Stimulated activated naive CD8-positive, alpha-beta T cell treated with anti-CD3 and anti-CD28 coated beads, Interleukin-15, amount 100 ng/mL, for 72 hours (primary cell): Measurements from ENCODE around the gene KLHL36.
A peak's percentile ranks its signal among the peaks of the same experiment; 100 is the strongest.

Experiments used
- ATAC-seq: fragments of 150-1000 bp; cut with Tn5 transposase; 2 replicates; pipeline ENCODE4 v1.10.0; 2021; ENCODE audit warnings: mild to moderate bottlenecking, moderate library complexity
- DNase-seq, 2 donors: peaks; one replicate each; pipeline ENCODE4 v3.0.0; 2021 to 2022
- H3K27ac Mint-ChIP-seq, 2 donors: one replicate each; pipeline ENCODE4 v1.8.0; 2022; ENCODE audit warnings: mild to moderate bottlenecking in 2 of 2, mixed read lengths in 2 of 2, moderate library complexity in 2 of 2
- H3K27me3 Mint-ChIP-seq: one replicate; pipeline ENCODE4 v1.8.0; 2022; ENCODE audit warnings: mixed read lengths
- H3K4me1 Mint-ChIP-seq: one replicate; pipeline ENCODE4 v1.8.0; 2022; ENCODE audit warnings: mild to moderate bottlenecking, mixed read lengths
- H3K4me3 Mint-ChIP-seq, 2 donors: one replicate each; pipeline ENCODE4 v1.8.0; 2022; ENCODE audit warnings: mild to moderate bottlenecking in 2 of 2, mixed read lengths in 2 of 2, moderate library complexity in 1 of 2
- H3K9me3 Mint-ChIP-seq, 2 donors: one replicate each; pipeline ENCODE4 v1.8.0; 2022; ENCODE audit warnings: mixed read lengths in 2 of 2

The KLHL36 gene

GRCh38 chr16:84647828-84648594, at the start of gene KLHL36:
KLHL36 (plus strand) TSS chr16:84648511; CDS start chr16:84650868, 2,357 bp downstream.
- Mint-ChIP-seq H3K4me1 (peaks cover 46% of the 10 kb centered on the region), H3K4me3 (peak within 1 kb of the TSS; percentile 88 to 95)

GRCh38 chr16:84599521-84600202, 48.6 kb upstream of the KLHL36 start:
- peak overlapping the region; percentile 87 to 90 for H3K4me3 Mint-ChIP-seq
- no peaks in the 10 kb centered on the region for H3K27me3 Mint-ChIP-seq
- DNase-seq: peak; percentile 79 to 89
- peak; percentile 85 for ATAC-seq
- H3K9me3 Mint-ChIP-seq: no peaks in the 10 kb centered on the region
- peak overlapping the region; percentile 97 for H3K27ac Mint-ChIP-seq
- peaks cover 96% of the 10 kb centered on the region for H3K4me1 Mint-ChIP-seq

More at GRCh38 chr16:84647828-84648594, at the start of gene KLHL36:
- ATAC-seq (peak; percentile 82), DNase-seq (peak; percentile 60 to 71)
- Mint-ChIP-seq H3K27me3 (peaks cover 8% of the 10 kb centered on the region), H3K27ac (peak within 1 kb of the TSS; percentile 89 to 95), H3K9me3 (no peaks in the 10 kb centered on the region)

- Mint-ChIP-seq H3K4me1 (peaks cover 96% of the 10 kb centered on the region), H3K4me3 (peak overlapping the region; percentile 87 to 90)
- peak in 1 of 2 donors; percentile 48 for DNase-seq
Observed at GRCh38 chr16:84600343-84601229, 47.7 kb upstream of the KLHL36 start.

GRCh38 chr16:84603140-84603816, 45.0 kb upstream of the KLHL36 start:
- H3K27me3 Mint-ChIP-seq: no peaks in the 10 kb centered on the region
- ATAC-seq (no peak), DNase-seq (no peak)
- H3K4me3 Mint-ChIP-seq: peak overlapping the region in 1 of 2 donors; percentile 77
- peaks cover 96% of the 10 kb centered on the region for H3K4me1 Mint-ChIP-seq
- no peaks in the 10 kb centered on the region for H3K9me3 Mint-ChIP-seq
- H3K27ac Mint-ChIP-seq: peak overlapping the region; percentile 83 to 84

More at GRCh38 chr16:84600343-84601229, 47.7 kb upstream of the KLHL36 start:
- peak overlapping the region; percentile 97 for H3K27ac Mint-ChIP-seq
- H3K9me3 Mint-ChIP-seq: no peaks in the 10 kb centered on the region
- no peaks in the 10 kb centered on the region for H3K27me3 Mint-ChIP-seq
- peak; percentile 66 for ATAC-seq

GRCh38 chr16:84603940-84604339, 44.4 kb upstream of the KLHL36 start:
- no peaks in the 10 kb centered on the region for H3K9me3 Mint-ChIP-seq
- DNase-seq (no peak), ATAC-seq (no peak)

GRCh38 chr16:84604477-84605013, 43.8 kb upstream of the KLHL36 start:
- Mint-ChIP-seq H3K4me1 (peaks cover 99% of the 10 kb centered on the region), H3K9me3 (no peaks in the 10 kb centered on the region), H3K27ac (peak overlapping the region; percentile 29 to 54), H3K27me3 (no peaks in the 10 kb centered on the region), H3K4me3 (peak overlapping the region in 1 of 2 donors; percentile 39)
- DNase-seq (no peak), ATAC-seq (no peak)

More at GRCh38 chr16:84603940-84604339, 44.4 kb upstream of the KLHL36 start:
- Mint-ChIP-seq H3K4me1 (peaks cover 99% of the 10 kb centered on the region), H3K4me3 (peak overlapping the region in 1 of 2 donors; percentile 77), H3K27me3 (no peaks in the 10 kb centered on the region), H3K27ac (no peak overlapping the region)

- H3K27me3 Mint-ChIP-seq: no peaks in the 10 kb centered on the region
- ATAC-seq (no peak), DNase-seq (no peak)
- H3K27ac Mint-ChIP-seq: peak overlapping the region in 1 of 2 donors; percentile 32
- H3K9me3 Mint-ChIP-seq: peaks cover 0 to 5% of the 10 kb centered on the region in 2 donors
- no peak overlapping the region for H3K4me3 Mint-ChIP-seq
- H3K4me1 Mint-ChIP-seq: peaks cover 99% of the 10 kb centered on the region
Observed at GRCh38 chr16:84605339-84605848, 42.9 kb upstream of the KLHL36 start.

GRCh38 chr16:84606081-84606875, 42.0 kb upstream of the KLHL36 start:
- Mint-ChIP-seq H3K27ac (peak overlapping the region; percentile 2 to 69), H3K27me3 (no peaks in the 10 kb centered on the region), H3K4me3 (peak overlapping the region; percentile 4 to 58), H3K9me3 (peaks cover 0 to 10% of the 10 kb centered on the region in 2 donors), H3K4me1 (peaks cover 99% of the 10 kb centered on the region)
- DNase-seq (peak in 1 of 2 donors; percentile 56), ATAC-seq (peak; percentile 83)

GRCh38 chr16:84607061-84607460, 41.2 kb upstream of the KLHL36 start:
- peak overlapping the region; percentile 4 to 58 for H3K4me3 Mint-ChIP-seq
- peak overlapping the region; percentile 2 to 66 for H3K27ac Mint-ChIP-seq
- ATAC-seq (no peak), DNase-seq (no peak)
- peaks cover 99% of the 10 kb centered on the region for H3K4me1 Mint-ChIP-seq
- H3K27me3 Mint-ChIP-seq: no peaks in the 10 kb centered on the region
- peaks cover 0 to 10% of the 10 kb centered on the region in 2 donors for H3K9me3 Mint-ChIP-seq

- no peaks in the 10 kb centered on the region for H3K27me3 Mint-ChIP-seq
- peak overlapping the region in 1 of 2 donors; percentile 84 for H3K27ac Mint-ChIP-seq
- H3K4me3 Mint-ChIP-seq: peak overlapping the region; percentile 58 to 76
- DNase-seq: no peak
- H3K4me1 Mint-ChIP-seq: peaks cover 99% of the 10 kb centered on the region
- H3K9me3 Mint-ChIP-seq: peaks cover 0 to 10% of the 10 kb centered on the region in 2 donors
- no peak for ATAC-seq
Observed at GRCh38 chr16:84607694-84608093, 40.6 kb upstream of the KLHL36 start.

- ATAC-seq (peak; percentile 60), DNase-seq (no peak)
- Mint-ChIP-seq H3K9me3 (peaks cover 0 to 10% of the 10 kb centered on the region in 2 donors), H3K4me3 (peak overlapping the region; percentile 58 to 76), H3K27me3 (no peaks in the 10 kb centered on the region), H3K4me1 (peaks cover 99% of the 10 kb centered on the region), H3K27ac (peak overlapping the region; percentile 23 to 84)
Observed at GRCh38 chr16:84608282-84608681, 40.0 kb upstream of the KLHL36 start.

GRCh38 chr16:84609563-84610177, 38.6 kb upstream of the KLHL36 start:
- no peak for DNase-seq
- no peak overlapping the region for H3K27ac Mint-ChIP-seq
- H3K4me1 Mint-ChIP-seq: peaks cover 100% of the 10 kb centered on the region
- peaks cover 0 to 10% of the 10 kb centered on the region in 2 donors for H3K9me3 Mint-ChIP-seq
- no peak for ATAC-seq
- H3K27me3 Mint-ChIP-seq: no peaks in the 10 kb centered on the region
- H3K4me3 Mint-ChIP-seq: peak overlapping the region; percentile 36 to 58

GRCh38 chr16:84610376-84610775, 37.9 kb upstream of the KLHL36 start:
- Mint-ChIP-seq H3K4me1 (peaks cover 100% of the 10 kb centered on the region), H3K27ac (no peak overlapping the region), H3K4me3 (peak overlapping the region; percentile 6 to 58), H3K9me3 (peaks cover 0 to 10% of the 10 kb centered on the region in 2 donors), H3K27me3 (no peaks in the 10 kb centered on the region)
- no peak for DNase-seq
- ATAC-seq: no peak
